ENCODE data around the gene KRT7. TPM values are rescaled to one million over a fixed set of nuclear protein-coding genes. Genes with fewer than 3 reads are reported as not detected.

The KRT7 gene
- total RNA-seq, 1 experiment from 2014 or later, result 3,783 TPM

- H2AFZ ChIP-seq, result no peak overlapping the region
- no peaks in the 10 kb centered on the region for H3K9me2 ChIP-seq (ENCODE audit: insufficient read depth)
- ChIA-PET CTCF (interaction anchor here (1.1 to 1.9 kb wide), 5 partner anchors 14 to 72 kb away, joined by 3 to 6 read pairs (median 4); partner anchors contain the start of gene KRT80), POLR2A (ENCODE audit: unreplicated experiment) (interaction anchor here (0.5 to 3.6 kb wide), 9 partner anchors 9 to 76 kb away, joined by 3 to 26 read pairs (median 4); partner anchors contain the start of gene KRT80)
- no peak overlapping the region for H3K4me3 ChIP-seq
- H3K4me1 ChIP-seq (replicated peaks; ENCODE audit: insufficient read depth), result peaks cover 60% of the 10 kb centered on the region
- peak overlapping the region; percentile 42 for H3K4me2 ChIP-seq
- H3F3A ChIP-seq (ENCODE audit: insufficient read depth, low read depth), result peaks cover 26% of the 10 kb centered on the region; the same call in 1 of the 2 replicates
- no peaks in the 10 kb centered on the region for H3K79me2 ChIP-seq (ENCODE audit: low read depth)
- no peaks in the 10 kb centered on the region for H3K27me3 ChIP-seq (ENCODE audit: insufficient read depth, low read depth)
- TSS peak; percentile 17 for BruUV-seq (replicated peaks)
- no peaks in the 10 kb centered on the region for H3K36me3 ChIP-seq (ENCODE audit: low read depth)
- peak; percentile 78 to 82 for DNase-seq
- no peak for TF ChIP-seq CTCF (conservative IDR thresholded peaks at IDR 0.05)
- TF ChIP-seq EZH2 (IDR thresholded peaks at IDR 0.05; ENCODE audit: low read depth), result no peak
- H3K9me3 ChIP-seq (ENCODE audit: insufficient read depth, low read depth), result no peaks in the 10 kb centered on the region
- H4K20me1 ChIP-seq (ENCODE audit: insufficient read depth), result no peaks in the 10 kb centered on the region
- peak overlapping the region; percentile 24; the same call in 1 of the 2 replicates for H3K27ac ChIP-seq
- intact Hi-C loops (cut with micrococcal nuclease; ENCODE audit: unreplicated experiment), result no loop called here
Measured at GRCh38 chr12:52207895-52208294, 25.1 kb upstream of the KRT7 start.

- no peaks in the 10 kb centered on the region for H3K27me3 ChIP-seq (ENCODE audit: insufficient read depth, low read depth)
- H3K4me2 ChIP-seq, result peak overlapping the region; percentile 42; the same call in 1 of the 2 replicates
- TF ChIP-seq CTCF (conservative IDR thresholded peaks at IDR 0.05), result no peak
- no peaks in the 10 kb centered on the region for H4K20me1 ChIP-seq (ENCODE audit: insufficient read depth)
- intact Hi-C loops (cut with micrococcal nuclease; ENCODE audit: unreplicated experiment), result no loop called here
- H2AFZ ChIP-seq, result no peak overlapping the region
- ChIA-PET CTCF (interaction anchor here (1.1 to 1.9 kb wide), 4 partner anchors 13 to 23 kb away, joined by 3 to 6 read pairs (median 4); partner anchors contain the start of gene KRT80), POLR2A (ENCODE audit: unreplicated experiment) (interaction anchor here (0.5 to 3.6 kb wide), 6 partner anchors 8 to 62 kb away, joined by 3 to 26 read pairs (median 5); partner anchors contain the start of gene KRT80)
- no peak for DNase-seq
- no peaks in the 10 kb centered on the region for H3K79me2 ChIP-seq (ENCODE audit: low read depth)
- H3K9me3 ChIP-seq (ENCODE audit: insufficient read depth, low read depth), result no peaks in the 10 kb centered on the region
- BruUV-seq (replicated peaks), result no TSS peak
- H3F3A ChIP-seq (ENCODE audit: insufficient read depth, low read depth), result peaks cover 19% of the 10 kb centered on the region; the same call in 1 of the 2 replicates
- no peak overlapping the region for H3K4me3 ChIP-seq
- peaks cover 59% of the 10 kb centered on the region for H3K4me1 ChIP-seq (replicated peaks; ENCODE audit: insufficient read depth)
- peak overlapping the region; percentile 24; the same call in 1 of the 2 replicates for H3K27ac ChIP-seq
- no peaks in the 10 kb centered on the region for H3K36me3 ChIP-seq (ENCODE audit: low read depth)
- no peaks in the 10 kb centered on the region for H3K9me2 ChIP-seq (ENCODE audit: insufficient read depth)
Measured at GRCh38 chr12:52208424-52209165, 24.4 kb upstream of the KRT7 start.

GRCh38 chr12:52209321-52209720 lies 23.7 kb upstream of the KRT7 start:
- Histone ChIP-seq H3K79me2 (ENCODE audit: low read depth) (no peaks in the 10 kb centered on the region), H3K27ac (no peak overlapping the region), H2AFZ (no peak overlapping the region), H3K9me3 (ENCODE audit: insufficient read depth, low read depth) (no peaks in the 10 kb centered on the region), H3F3A (ENCODE audit: insufficient read depth, low read depth) (peaks cover 18% of the 10 kb centered on the region; the same call in 1 of the 2 replicates), H3K4me1 (replicated peaks; ENCODE audit: insufficient read depth) (peaks cover 59% of the 10 kb centered on the region), H3K36me3 (ENCODE audit: low read depth) (no peaks in the 10 kb centered on the region), H3K4me2 (no peak overlapping the region), H3K4me3 (no peak overlapping the region), H3K9me2 (ENCODE audit: insufficient read depth) (no peaks in the 10 kb centered on the region), H4K20me1 (ENCODE audit: insufficient read depth) (no peaks in the 10 kb centered on the region), H3K27me3 (ENCODE audit: insufficient read depth, low read depth) (no peaks in the 10 kb centered on the region)
- ChIA-PET CTCF (no interaction called here), POLR2A (ENCODE audit: unreplicated experiment) (interaction anchor here (0.6 kb wide), 2 partner anchors 12 to 23 kb away, joined by 4 read pairs; no protein-coding TSS in a partner anchor)
- intact Hi-C loops (cut with micrococcal nuclease; ENCODE audit: unreplicated experiment), result no loop called here
- BruUV-seq (replicated peaks), result no TSS peak
- DNase-seq, result no peak
- TF ChIP-seq EZH2 (IDR thresholded peaks at IDR 0.05; ENCODE audit: low read depth) (no peak), CTCF (conservative IDR thresholded peaks at IDR 0.05) (no peak)
